Gastrocnemius medialis (tissue), 4 donors: Measurements from ENCODE around the gene SASS6.

Experiments
- CTCF ChIP-seq, 5 experiments: fragments of 450-650 bp in 3 of 5; fragments of 200-600 bp in 2 of 5; sonication (generic) in 2 of 5; IDR thresholded peaks in 4 of 5; conservative IDR thresholded peaks in 1 of 5; 1 replicate in 4 of 5; 2 replicates in 1 of 5; pipeline ENCODE4 v1.5.1; 2016 to 2019; ENCODE audit warnings: antibody characterized with exemption in 5 of 5, mild to moderate bottlenecking in 3 of 5, moderate library complexity in 3 of 5
- POLR2A ChIP-seq, 2 donors: fragments of 450-650 bp; IDR thresholded peaks; one replicate each; pipeline ENCODE4 v1.6.1; 2017; ENCODE audit warnings: antibody characterized with exemption in 2 of 2, mild to moderate bottlenecking in 2 of 2, moderate library complexity in 2 of 2

- TF ChIP-seq POLR2A (IDR thresholded peaks at IDR 0.05) = no peak
- no peak for TF ChIP-seq CTCF (IDR thresholded peaks at IDR 0.05 in 4 of 5, conservative IDR thresholded peaks at IDR 0.05 in 1 of 5)
These were observed 95.7 kb downstream of the SASS6 start for GRCh38 chr1:100036718-100037655.
